HG02642 (cell line): Measurements from ENCODE around the gene COL19A1.
A peak's percentile ranks its signal among the peaks of the same experiment; 100 is the strongest.
"Not testable (repeated sequence)": the region's sequence is repeated elsewhere in the genome, so short reads cannot be mapped to it uniquely, and the experiment has no call there.

Source experiments
- ATAC-seq: cut with Tn5 transposase; IDR thresholded peaks from one replicate; pipeline ENCODE4 v1.9.1; 2021; ENCODE audit warnings: mild to moderate bottlenecking; ENCODE audit not compliant: unreplicated experiment, poor library complexity

COL19A1 gene

GRCh38 chr6:69866351-69866769 lies at the start of gene COL19A1:
COL19A1 (plus strand) TSS chr6:69866556; CDS start chr6:69879568, 13,012 bp downstream.
- ATAC-seq = peak; percentile 59

GRCh38 chr6:69816569-69816968 lies 49.8 kb upstream of the COL19A1 start:
- ATAC-seq = peak; percentile 36

GRCh38 chr6:69817358-69817757 lies 49.0 kb upstream of the COL19A1 start:
- no peak for ATAC-seq

- no peak for ATAC-seq
Measured at GRCh38 chr6:69818223-69818930, 48.0 kb upstream of the COL19A1 start.

GRCh38 chr6:69819138-69819537 lies 47.2 kb upstream of the COL19A1 start:
- ATAC-seq = no peak

- no peak for ATAC-seq
Measured at GRCh38 chr6:69820018-69820417, 46.3 kb upstream of the COL19A1 start.

GRCh38 chr6:69820438-69820837 lies 45.9 kb upstream of the COL19A1 start:
- ATAC-seq = no peak

- ATAC-seq = not testable (repeated sequence)
Measured at GRCh38 chr6:69824355-69824754, 42.0 kb upstream of the COL19A1 start.

- ATAC-seq = no peak
Measured at GRCh38 chr6:69825904-69826303, 40.5 kb upstream of the COL19A1 start.

GRCh38 chr6:69827276-69827893 lies 39.0 kb upstream of the COL19A1 start:
- ATAC-seq = no peak

- ATAC-seq = no peak
Measured at GRCh38 chr6:69832558-69832957, 33.8 kb upstream of the COL19A1 start.

GRCh38 chr6:69835414-69836179 lies 30.8 kb upstream of the COL19A1 start:
- ATAC-seq = peak; percentile 83

GRCh38 chr6:69841862-69842261 lies 24.5 kb upstream of the COL19A1 start:
- no peak for ATAC-seq

- no peak for ATAC-seq
Measured at GRCh38 chr6:69843189-69843588, 23.2 kb upstream of the COL19A1 start.

- ATAC-seq = no peak
Measured at GRCh38 chr6:69846312-69846711, 20.0 kb upstream of the COL19A1 start.

- no peak for ATAC-seq
Measured at GRCh38 chr6:69846770-69847491, 19.4 kb upstream of the COL19A1 start.

- no peak for ATAC-seq
Measured at GRCh38 chr6:69847492-69847788, 18.9 kb upstream of the COL19A1 start.

- no peak for ATAC-seq
Measured at GRCh38 chr6:69848552-69848951, 17.8 kb upstream of the COL19A1 start.

- no peak for ATAC-seq
Measured at GRCh38 chr6:69852706-69853105, 13.7 kb upstream of the COL19A1 start.

GRCh38 chr6:69861986-69862385 lies 4.4 kb upstream of the COL19A1 start:
- no peak for ATAC-seq

GRCh38 chr6:69863766-69864165 lies 2.6 kb upstream of the COL19A1 start:
- no peak for ATAC-seq
